WTC11 (cell line): ENCODE results near the gene MYO18A. TPM values are rescaled to one million over a fixed set of nuclear protein-coding genes. Genes with fewer than 3 reads are reported as not detected.

Experiments
- ATAC-seq: fragments of 200-7000 bp; cut with Tn5 transposase; 2 replicates; pipeline ENCODE4 v1.10.0; 2021; ENCODE audit warnings: mild to moderate bottlenecking, moderate library complexity
- CTCF ChIA-PET: fragments of 300-600 bp; sonication (Branson Sonifier 250); formaldehyde crosslinking; loops from one replicate; lab custom pipeline; 2021; ENCODE audit warnings: antibody characterized with exemption; lab: Charles Lee
- POLR2A ChIA-PET: fragments of 350-600 bp; sonication (Branson Sonifier 250); formaldehyde crosslinking; loops from one replicate; lab custom pipeline; 2021; ENCODE audit warnings: antibody characterized with exemption; lab: Charles Lee
- DNase-seq: peaks from one replicate; pipeline ENCODE4 v3.0.0; 2021; ENCODE audit warnings: low spot score
- H3K27ac Mint-ChIP-seq: 2 replicates; pipeline ENCODE4 v1.8.0; 2021; ENCODE audit warnings: mixed read lengths
- H3K27me3 Mint-ChIP-seq: 2 replicates; pipeline ENCODE4 v1.8.0; 2021; ENCODE audit warnings: low read depth, mild to moderate bottlenecking, moderate library complexity, mixed read lengths
- H3K36me3 Mint-ChIP-seq: 2 replicates; pipeline ENCODE4 v1.8.0; 2021; ENCODE audit warnings: mixed read lengths
- H3K4me1 Mint-ChIP-seq: 2 replicates; pipeline ENCODE4 v1.8.0; 2022; ENCODE audit warnings: mixed read lengths
- H3K4me3 Mint-ChIP-seq: 2 replicates; pipeline ENCODE4 v1.8.0; 2021; ENCODE audit warnings: mild to moderate bottlenecking, moderate library complexity, mixed read lengths
- H3K9me3 Mint-ChIP-seq: 2 replicates; pipeline ENCODE4 v1.8.0; 2021; ENCODE audit warnings: mixed read lengths
- ELF4 ChIP-seq: sonication (generic); formaldehyde crosslinking; IDR thresholded peaks from 2 replicates; pipeline ENCODE4 v1.8.1; 2022; ENCODE audit warnings: low read depth, mild to moderate bottlenecking, moderate library complexity, missing genetic modification reagents
- EMX1 ChIP-seq: fragments of 250-450 bp; sonication (Bioruptor Pico); IDR thresholded peaks from 2 replicates; pipeline ENCODE4 v1.8.0; 2021; ENCODE audit warnings: mild to moderate bottlenecking
- ERG ChIP-seq: fragments of 250-450 bp; sonication (Bioruptor Pico); IDR thresholded peaks from 2 replicates; pipeline ENCODE4 v1.8.0; 2021; ENCODE audit warnings: mild to moderate bottlenecking
- FOXP1 ChIP-seq: sonication (generic); formaldehyde crosslinking; IDR thresholded peaks from 2 replicates; pipeline ENCODE4 v1.8.0; 2022; ENCODE audit warnings: missing genetic modification reagents, mild to moderate bottlenecking, moderate library complexity, borderline replicate concordance
- IRF2 ChIP-seq: sonication (generic); formaldehyde crosslinking; IDR thresholded peaks from 2 replicates; pipeline ENCODE4 v1.8.0; 2022; ENCODE audit warnings: low read depth, missing genetic modification reagents, borderline replicate concordance
- JAZF1 ChIP-seq: fragments of 250-450 bp; sonication (Bioruptor Pico); IDR thresholded peaks from 2 replicates; pipeline ENCODE4 v1.9.0; 2021; ENCODE audit warnings: moderate library complexity, mild to moderate bottlenecking, inconsistent platforms
- KAT7 ChIP-seq: sonication (generic); formaldehyde crosslinking; IDR thresholded peaks from 2 replicates; pipeline ENCODE4 v1.8.1; 2023; ENCODE audit warnings: missing genetic modification reagents, mild to moderate bottlenecking, borderline replicate concordance
- NFATC4 ChIP-seq: fragments of 250-450 bp; sonication (Bioruptor Pico); IDR thresholded peaks from 2 replicates; pipeline ENCODE4 v1.9.0; 2021; ENCODE audit warnings: mild to moderate bottlenecking
- RORB ChIP-seq: fragments of 250-450 bp; sonication (Bioruptor Pico); IDR thresholded peaks from 2 replicates; pipeline ENCODE4 v1.9.0; 2021; ENCODE audit warnings: mild to moderate bottlenecking
- SMAD4 ChIP-seq: sonication (generic); formaldehyde crosslinking; IDR thresholded peaks from 2 replicates; pipeline ENCODE4 v1.8.0; 2022; ENCODE audit warnings: mild to moderate bottlenecking, missing genetic modification reagents
- TEAD1 ChIP-seq: sonication (generic); formaldehyde crosslinking; IDR thresholded peaks from 2 replicates; pipeline ENCODE4 v1.8.0; 2022; ENCODE audit warnings: mild to moderate bottlenecking, missing genetic modification reagents
- TP53 ChIP-seq: sonication (generic); formaldehyde crosslinking; IDR thresholded peaks from 2 replicates; pipeline ENCODE4 v1.8.1; 2023; ENCODE audit warnings: mild to moderate bottlenecking, missing genetic modification reagents
- USF1 ChIP-seq: sonication (generic); formaldehyde crosslinking; IDR thresholded peaks from 2 replicates; pipeline ENCODE4 v1.8.0; 2022; ENCODE audit warnings: mild to moderate bottlenecking, missing genetic modification reagents
- ZBTB21 ChIP-seq: sonication (generic); formaldehyde crosslinking; IDR thresholded peaks from 2 replicates; pipeline ENCODE4 v1.8.1; 2023; ENCODE audit warnings: mild to moderate bottlenecking, missing genetic modification reagents, borderline replicate concordance
- ZNF138 ChIP-seq: sonication (generic); formaldehyde crosslinking; conservative IDR thresholded peaks from 2 replicates; pipeline ENCODE4 v1.8.1; 2022; ENCODE audit warnings: mild to moderate bottlenecking, moderate library complexity, missing genetic modification reagents
- ZNF232 ChIP-seq: sonication (generic); formaldehyde crosslinking; IDR thresholded peaks from 2 replicates; pipeline ENCODE4 v1.8.0; 2022; ENCODE audit warnings: mild to moderate bottlenecking, missing genetic modification reagents
- ZNF263 ChIP-seq: sonication (generic); formaldehyde crosslinking; IDR thresholded peaks from 2 replicates; pipeline ENCODE4 v1.8.1; 2022; ENCODE audit warnings: low read depth, mild to moderate bottlenecking, moderate library complexity, missing genetic modification reagents
- ZNF416 ChIP-seq: fragments of 250-450 bp; sonication (Bioruptor Pico); IDR thresholded peaks from 2 replicates; pipeline ENCODE4 v1.9.0; 2021; ENCODE audit warnings: mild to moderate bottlenecking, inconsistent platforms
- ZNF423 ChIP-seq: fragments of 250-450 bp; sonication (Bioruptor Pico); IDR thresholded peaks from 2 replicates; pipeline ENCODE4 v2.1.2; 2022; ENCODE audit warnings: mild to moderate bottlenecking, moderate library complexity
- total RNA-seq: library from RNA; stranded (reverse); gene quantifications from 3 replicates; pipeline ENCODE4 v1.2.3, GENCODE V29; 2021
- TF ChIP-seq, protein P1 (sequence below): sonication (generic); formaldehyde crosslinking; IDR thresholded peaks from 2 replicates; pipeline ENCODE4 v1.8.1; 2022; ENCODE audit warnings: low read depth, mild to moderate bottlenecking, moderate library complexity, missing genetic modification reagents, borderline replicate concordance
- TF ChIP-seq, protein P2 (sequence below): sonication (generic); formaldehyde crosslinking; IDR thresholded peaks from 2 replicates; pipeline ENCODE4 v1.8.0; 2023; ENCODE audit warnings: mild to moderate bottlenecking, missing genetic modification reagents
- TF ChIP-seq, protein P3 (sequence below): sonication (generic); formaldehyde crosslinking; conservative IDR thresholded peaks from 2 replicates; pipeline ENCODE4 v1.8.1; 2023; ENCODE audit warnings: mild to moderate bottlenecking, low read depth, missing genetic modification reagents, moderate library complexity

MYO18A gene
- total RNA-seq, 1 experiment from 2014 or later: 54.9 TPM

DNA sequence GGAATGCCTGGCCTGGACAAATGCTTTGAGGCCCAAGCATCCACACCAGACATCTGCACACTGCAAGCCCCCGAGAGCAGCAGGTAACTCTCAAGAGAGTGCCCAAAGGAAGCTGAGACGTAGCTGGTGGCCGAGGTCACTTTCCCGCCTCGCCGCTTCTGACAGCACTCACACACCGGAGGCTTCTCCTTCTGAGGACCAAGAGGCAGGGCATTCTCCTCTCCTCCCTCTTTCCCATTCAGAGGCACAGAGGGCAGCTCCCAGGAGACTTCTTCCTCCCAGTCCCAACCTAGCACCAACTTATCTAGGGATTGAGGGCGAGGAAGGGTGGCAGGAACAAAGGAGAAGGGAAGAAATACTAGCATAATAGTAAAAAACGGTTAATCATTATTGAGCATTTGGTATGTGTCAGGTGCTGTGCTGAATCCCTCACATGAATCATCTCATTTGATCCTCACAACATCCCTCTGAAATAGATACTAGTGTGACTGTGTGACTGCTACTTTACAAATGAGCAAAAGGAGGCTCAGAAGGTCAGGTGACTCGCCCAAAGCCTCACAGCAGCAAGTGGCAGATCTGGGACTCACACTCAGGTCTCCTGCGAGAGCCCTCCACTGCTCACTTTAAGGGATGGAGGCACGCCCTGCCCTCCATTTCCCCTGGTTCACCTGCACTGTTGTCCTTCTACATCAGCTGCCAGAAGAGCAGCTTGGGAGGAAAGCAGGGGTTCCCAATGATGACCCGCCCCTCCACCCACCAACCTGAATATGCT, 41.8 kb downstream of the MYO18A start:
- POLR2A ChIA-PET: no interaction called here
- CTCF ChIA-PET: interaction anchor here (1.0 to 5.7 kb wide), 7 partner anchors 11 to 173 kb away, joined by 3 to 79 read pairs (median 5); partner anchors contain the start of gene MYO18A
- no peaks in the 10 kb centered on the region for H3K36me3 Mint-ChIP-seq
- DNase-seq (no peak), ATAC-seq (no peak)
- H3K9me3 Mint-ChIP-seq: no peaks in the 10 kb centered on the region
- TF ChIP-seq, protein P1, sequence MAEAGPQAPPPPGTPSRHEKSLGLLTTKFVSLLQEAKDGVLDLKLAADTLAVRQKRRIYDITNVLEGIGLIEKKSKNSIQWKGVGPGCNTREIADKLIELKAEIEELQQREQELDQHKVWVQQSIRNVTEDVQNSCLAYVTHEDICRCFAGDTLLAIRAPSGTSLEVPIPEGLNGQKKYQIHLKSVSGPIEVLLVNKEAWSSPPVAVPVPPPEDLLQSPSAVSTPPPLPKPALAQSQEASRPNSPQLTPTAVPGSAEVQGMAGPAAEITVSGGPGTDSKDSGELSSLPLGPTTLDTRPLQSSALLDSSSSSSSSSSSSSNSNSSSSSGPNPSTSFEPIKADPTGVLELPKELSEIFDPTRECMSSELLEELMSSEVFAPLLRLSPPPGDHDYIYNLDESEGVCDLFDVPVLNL (CRISPR knock-in tag): no peak
- TF ChIP-seq ZNF416 (no peak), USF1 (CRISPR knock-in tag) (peak; percentile 8; the same call in 1 of the 2 replicates)
- no peak overlapping the region for H3K4me3 Mint-ChIP-seq
- no peak overlapping the region for H3K27ac Mint-ChIP-seq
- peaks cover 39% of the 10 kb centered on the region for H3K4me1 Mint-ChIP-seq
- H3K27me3 Mint-ChIP-seq: no peaks in the 10 kb centered on the region

GRCh38 chr17:29136998-29137730, 43.0 kb downstream of the MYO18A start:
- H3K27ac Mint-ChIP-seq: no peak overlapping the region
- TF ChIP-seq, protein P2, sequence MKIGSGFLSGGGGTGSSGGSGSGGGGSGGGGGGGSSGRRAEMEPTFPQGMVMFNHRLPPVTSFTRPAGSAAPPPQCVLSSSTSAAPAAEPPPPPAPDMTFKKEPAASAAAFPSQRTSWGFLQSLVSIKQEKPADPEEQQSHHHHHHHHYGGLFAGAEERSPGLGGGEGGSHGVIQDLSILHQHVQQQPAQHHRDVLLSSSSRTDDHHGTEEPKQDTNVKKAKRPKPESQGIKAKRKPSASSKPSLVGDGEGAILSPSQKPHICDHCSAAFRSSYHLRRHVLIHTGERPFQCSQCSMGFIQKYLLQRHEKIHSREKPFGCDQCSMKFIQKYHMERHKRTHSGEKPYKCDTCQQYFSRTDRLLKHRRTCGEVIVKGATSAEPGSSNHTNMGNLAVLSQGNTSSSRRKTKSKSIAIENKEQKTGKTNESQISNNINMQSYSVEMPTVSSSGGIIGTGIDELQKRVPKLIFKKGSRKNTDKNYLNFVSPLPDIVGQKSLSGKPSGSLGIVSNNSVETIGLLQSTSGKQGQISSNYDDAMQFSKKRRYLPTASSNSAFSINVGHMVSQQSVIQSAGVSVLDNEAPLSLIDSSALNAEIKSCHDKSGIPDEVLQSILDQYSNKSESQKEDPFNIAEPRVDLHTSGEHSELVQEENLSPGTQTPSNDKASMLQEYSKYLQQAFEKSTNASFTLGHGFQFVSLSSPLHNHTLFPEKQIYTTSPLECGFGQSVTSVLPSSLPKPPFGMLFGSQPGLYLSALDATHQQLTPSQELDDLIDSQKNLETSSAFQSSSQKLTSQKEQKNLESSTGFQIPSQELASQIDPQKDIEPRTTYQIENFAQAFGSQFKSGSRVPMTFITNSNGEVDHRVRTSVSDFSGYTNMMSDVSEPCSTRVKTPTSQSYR: no peak
- TF ChIP-seq SMAD4 (CRISPR knock-in tag) (no peak), EMX1 (CRISPR knock-in tag) (no peak), ZNF232 (CRISPR knock-in tag) (no peak), TEAD1 (CRISPR knock-in tag) (no peak), ELF4 (CRISPR knock-in tag) (no peak), NFATC4 (no peak), IRF2 (CRISPR knock-in tag) (no peak), JAZF1 (no peak), FOXP1 (CRISPR knock-in tag) (no peak), ZNF263 (CRISPR knock-in tag) (no peak), ERG (no peak), RORB (CRISPR knock-in tag) (no peak), ZNF423 (CRISPR knock-in tag) (no peak), KAT7 (CRISPR knock-in tag) (no peak), ZNF138 (CRISPR knock-in tag) (no peak), ZBTB21 (CRISPR knock-in tag) (no peak), TP53 (CRISPR knock-in tag) (no peak)
- TF ChIP-seq, protein P3, sequence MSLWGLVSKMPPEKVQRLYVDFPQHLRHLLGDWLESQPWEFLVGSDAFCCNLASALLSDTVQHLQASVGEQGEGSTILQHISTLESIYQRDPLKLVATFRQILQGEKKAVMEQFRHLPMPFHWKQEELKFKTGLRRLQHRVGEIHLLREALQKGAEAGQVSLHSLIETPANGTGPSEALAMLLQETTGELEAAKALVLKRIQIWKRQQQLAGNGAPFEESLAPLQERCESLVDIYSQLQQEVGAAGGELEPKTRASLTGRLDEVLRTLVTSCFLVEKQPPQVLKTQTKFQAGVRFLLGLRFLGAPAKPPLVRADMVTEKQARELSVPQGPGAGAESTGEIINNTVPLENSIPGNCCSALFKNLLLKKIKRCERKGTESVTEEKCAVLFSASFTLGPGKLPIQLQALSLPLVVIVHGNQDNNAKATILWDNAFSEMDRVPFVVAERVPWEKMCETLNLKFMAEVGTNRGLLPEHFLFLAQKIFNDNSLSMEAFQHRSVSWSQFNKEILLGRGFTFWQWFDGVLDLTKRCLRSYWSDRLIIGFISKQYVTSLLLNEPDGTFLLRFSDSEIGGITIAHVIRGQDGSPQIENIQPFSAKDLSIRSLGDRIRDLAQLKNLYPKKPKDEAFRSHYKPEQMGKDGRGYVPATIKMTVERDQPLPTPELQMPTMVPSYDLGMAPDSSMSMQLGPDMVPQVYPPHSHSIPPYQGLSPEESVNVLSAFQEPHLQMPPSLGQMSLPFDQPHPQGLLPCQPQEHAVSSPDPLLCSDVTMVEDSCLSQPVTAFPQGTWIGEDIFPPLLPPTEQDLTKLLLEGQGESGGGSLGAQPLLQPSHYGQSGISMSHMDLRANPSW: no peak
- TF ChIP-seq, all 79 proteins: peak for 0
- ChIA-PET CTCF (interaction anchor here (1.4 to 5.7 kb wide), 3 partner anchors 12 to 43 kb away, joined by 4 to 79 read pairs (median 5); partner anchors contain the start of gene MYO18A), POLR2A (no interaction called here)
- no peaks in the 10 kb centered on the region for H3K36me3 Mint-ChIP-seq
- no peak for DNase-seq
- no peak for ATAC-seq
- peaks cover 51% of the 10 kb centered on the region for H3K4me1 Mint-ChIP-seq
- no peaks in the 10 kb centered on the region for H3K9me3 Mint-ChIP-seq
- no peaks in the 10 kb centered on the region for H3K27me3 Mint-ChIP-seq
- no peak overlapping the region for H3K4me3 Mint-ChIP-seq
